RPMI7951 (cell line): Measurements from ENCODE around the gene SLC4A5. TPM values are rescaled to one million over a fixed set of nuclear protein-coding genes. Genes with fewer than 3 reads are reported as not detected.
"Not testable (repeated sequence)": the region's sequence is repeated elsewhere in the genome, so short reads cannot be mapped to it uniquely, and the experiment has no call there.

Experiments used
- DNase-seq: peaks from one replicate; pipeline ENCODE4 v3.0.0-alpha.2; 2012; ENCODE audit warnings: low read depth
- total RNA-seq: library from RNA; depleted of rRNA; stranded (reverse); fragments of >200 nt; shearing (Covaris generic); gene quantifications from 2 replicates; pipeline ENCODE4 v1.2.3, GENCODE V29; 2014

The SLC4A5 gene
- total RNA-seq, 1 experiment from 2014 or later: not detected

- not testable (repeated sequence) for DNase-seq
Measured at GRCh38 chr2:74229865-74230264, 113.4 kb downstream of the SLC4A5 start.

- no peak for DNase-seq
Measured at GRCh38 chr2:74228772-74229171, 114.4 kb downstream of the SLC4A5 start.

GRCh38 chr2:74227646-74228045 lies 115.6 kb downstream of the SLC4A5 start:
- no peak for DNase-seq

GRCh38 chr2:74226648-74227213 lies 116.5 kb downstream of the SLC4A5 start:
- DNase-seq: no peak

- DNase-seq: no peak
Measured at GRCh38 chr2:74225698-74226459, 117.3 kb downstream of the SLC4A5 start.

- no peak for DNase-seq
Measured at GRCh38 chr2:74223941-74224770, 119.1 kb downstream of the SLC4A5 start.

GRCh38 chr2:74222300-74222650 lies 120.9 kb downstream of the SLC4A5 start:
- DNase-seq: no peak

- DNase-seq: no peak
Measured at GRCh38 chr2:74221604-74222299, 121.5 kb downstream of the SLC4A5 start.

GRCh38 chr2:74221091-74221490 lies 122.1 kb downstream of the SLC4A5 start:
- no peak for DNase-seq

- DNase-seq: no peak
Measured at GRCh38 chr2:74219846-74220486, 123.2 kb downstream of the SLC4A5 start.

GRCh38 chr2:74216642-74217041 lies 126.6 kb downstream of the SLC4A5 start:
- DNase-seq: no peak

GRCh38 chr2:74215771-74216170 lies 127.4 kb downstream of the SLC4A5 start:
- DNase-seq: not testable (repeated sequence)

- DNase-seq: no peak
Measured at GRCh38 chr2:74212702-74213410, 130.4 kb downstream of the SLC4A5 start.

GRCh38 chr2:74206180-74206688 lies 137.0 kb downstream of the SLC4A5 start:
- DNase-seq: peak; percentile 23

GRCh38 chr2:74205596-74205995 lies 137.6 kb downstream of the SLC4A5 start:
- DNase-seq: no peak

- no peak for DNase-seq
Measured at GRCh38 chr2:74205113-74205512, 138.1 kb downstream of the SLC4A5 start.

GRCh38 chr2:74204436-74204835 lies 138.8 kb downstream of the SLC4A5 start:
- DNase-seq: no peak

GRCh38 chr2:74201596-74201995 lies 141.6 kb downstream of the SLC4A5 start:
- DNase-seq: peak; percentile 65

GRCh38 chr2:74201196-74201595 lies 142.0 kb downstream of the SLC4A5 start:
- DNase-seq: no peak

GRCh38 chr2:74199871-74200305 lies 143.3 kb downstream of the SLC4A5 start:
- no peak for DNase-seq

- DNase-seq: no peak
Measured at GRCh38 chr2:74199275-74199701, 143.9 kb downstream of the SLC4A5 start.
